Measurements from ENCODE around the gene STRADA. TPM values are rescaled to one million over a fixed set of nuclear protein-coding genes. Genes with fewer than 3 reads are reported as not detected.
A peak's percentile ranks its signal among the peaks of the same experiment; 100 is the strongest.

The STRADA gene
- polyA plus RNA-seq, 3 donors, result 12.5 to 51.9 (median 19.8) TPM

DNA sequence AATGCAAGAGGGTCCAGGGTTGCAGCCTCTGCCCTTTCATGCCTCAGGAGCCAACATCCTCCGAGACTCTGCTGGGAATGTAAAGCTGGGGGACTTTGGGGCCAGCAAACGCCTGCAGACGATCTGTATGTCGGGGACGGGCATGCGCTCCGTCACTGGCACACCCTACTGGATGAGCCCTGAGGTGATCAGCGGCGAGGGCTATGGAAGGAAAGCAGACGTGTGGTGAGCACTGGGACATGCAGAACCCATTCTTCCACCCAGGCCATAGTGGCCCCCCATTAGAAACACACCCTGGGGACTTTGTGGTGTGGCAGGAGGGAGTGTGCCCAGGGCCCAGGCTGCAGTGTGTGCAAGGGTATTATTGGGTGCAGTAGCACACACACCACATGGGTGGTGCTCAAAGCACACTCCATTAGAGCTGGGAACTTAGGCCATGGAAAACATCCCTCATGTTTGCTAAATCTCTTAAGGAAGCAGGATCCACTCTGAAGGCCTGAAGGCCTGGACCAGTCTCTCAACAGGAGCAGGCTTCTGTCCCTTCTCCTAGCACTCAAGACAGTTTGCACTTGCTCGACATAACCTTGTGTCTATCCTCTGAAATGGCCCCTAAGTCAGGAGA is 49.3 kb downstream of the STRADA start:
- peaks cover 29 to 38% of the 10 kb centered on the region in 2 donors for H3K4me1 ChIP-seq (ENCODE audit: control insufficient read depth in 1 of 2, insufficient read depth in 2 of 2, low read length in 2 of 2)
- H3K27me3 Mint-ChIP-seq (ENCODE audit: low read depth in 3 of 3), result peaks cover 0 to 4% (median under 1%) of the 10 kb centered on the region in 3 donors
- H3K4me2 ChIP-seq (replicated peaks; ENCODE audit: extremely low read depth, low read length, poor library complexity, severe bottlenecking), result no peak overlapping the region
- H3K27ac ChIP-seq (ENCODE audit: low read depth in 1 of 2, low read length in 2 of 2), result peak overlapping the region in 1 of 2 donors; percentile 85
- H3K4me1 Mint-ChIP-seq, result peaks cover 37% of the 10 kb centered on the region
- no peak overlapping the region for H2AFZ ChIP-seq (ENCODE audit: insufficient read depth, low read depth, low read length, poor library complexity, severe bottlenecking)
- H3K9me3 Mint-ChIP-seq, result no peaks in the 10 kb centered on the region
- H3K9ac ChIP-seq (ENCODE audit: insufficient read depth, low read length, poor library complexity, severe bottlenecking), result no peak overlapping the region
- 95% methylated on average over 7 of the region's 11 CpGs for WGBS (ENCODE audit: insufficient coverage)
- peaks cover 100% of the 10 kb centered on the region for H4K20me1 ChIP-seq (ENCODE audit: insufficient read depth, low read length)
- no peaks in the 10 kb centered on the region for H3K9me3 ChIP-seq (replicated peaks in 1 of 2; ENCODE audit: control insufficient read depth in 1 of 2, insufficient read depth in 1 of 2, low read length in 2 of 2)
- peak overlapping the region in 3 of 7 donors; percentile 39 to 73 (median 48) for H3K27ac Mint-ChIP-seq
- peaks cover 83 to 97% of the 10 kb centered on the region in 2 donors for H3K36me3 Mint-ChIP-seq
- intact Hi-C loops (cut with micrococcal nuclease), result loop anchor here in 1 of 2 donors (10.0 kb wide), 1 partner anchor 138 kb away; the partner anchor contains the start of gene DCAF7
- TF ChIP-seq, protein P1, sequence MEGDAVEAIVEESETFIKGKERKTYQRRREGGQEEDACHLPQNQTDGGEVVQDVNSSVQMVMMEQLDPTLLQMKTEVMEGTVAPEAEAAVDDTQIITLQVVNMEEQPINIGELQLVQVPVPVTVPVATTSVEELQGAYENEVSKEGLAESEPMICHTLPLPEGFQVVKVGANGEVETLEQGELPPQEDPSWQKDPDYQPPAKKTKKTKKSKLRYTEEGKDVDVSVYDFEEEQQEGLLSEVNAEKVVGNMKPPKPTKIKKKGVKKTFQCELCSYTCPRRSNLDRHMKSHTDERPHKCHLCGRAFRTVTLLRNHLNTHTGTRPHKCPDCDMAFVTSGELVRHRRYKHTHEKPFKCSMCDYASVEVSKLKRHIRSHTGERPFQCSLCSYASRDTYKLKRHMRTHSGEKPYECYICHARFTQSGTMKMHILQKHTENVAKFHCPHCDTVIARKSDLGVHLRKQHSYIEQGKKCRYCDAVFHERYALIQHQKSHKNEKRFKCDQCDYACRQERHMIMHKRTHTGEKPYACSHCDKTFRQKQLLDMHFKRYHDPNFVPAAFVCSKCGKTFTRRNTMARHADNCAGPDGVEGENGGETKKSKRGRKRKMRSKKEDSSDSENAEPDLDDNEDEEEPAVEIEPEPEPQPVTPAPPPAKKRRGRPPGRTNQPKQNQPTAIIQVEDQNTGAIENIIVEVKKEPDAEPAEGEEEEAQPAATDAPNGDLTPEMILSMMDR (IDR thresholded peaks at IDR 0.05), result no peak
- no peaks in the 10 kb centered on the region for H3K27me3 ChIP-seq (ENCODE audit: control insufficient read depth in 2 of 2, insufficient read depth in 2 of 2, low read length in 2 of 2)
- DNase-seq, result no peak
- no peak overlapping the region for H3K4me3 Mint-ChIP-seq
- H3K79me2 ChIP-seq (ENCODE audit: insufficient read depth, low read length), result peaks cover 7% of the 10 kb centered on the region
- H3K4me3 ChIP-seq (replicated peaks in 1 of 3; ENCODE audit: low read depth in 2 of 3, low read length in 3 of 3), result no peak overlapping the region
- H3K36me3 ChIP-seq (replicated peaks in 1 of 2; ENCODE audit: control insufficient read depth in 1 of 2, insufficient read depth in 2 of 2, low read length in 2 of 2), result peaks cover 90 to 100% of the 10 kb centered on the region in 2 donors

GRCh38 chr17:63689479-63689878 is 52.1 kb downstream of the STRADA start:
- H3K9me3 ChIP-seq (replicated peaks in 1 of 2; ENCODE audit: control insufficient read depth in 1 of 2, insufficient read depth in 1 of 2, low read length in 2 of 2), result no peaks in the 10 kb centered on the region
- peaks cover 2% of the 10 kb centered on the region for H3K79me2 ChIP-seq (ENCODE audit: insufficient read depth, low read length)
- intact Hi-C loops (cut with micrococcal nuclease), result no loop called here
- Mint-ChIP-seq H3K36me3 (peaks cover 87 to 100% of the 10 kb centered on the region in 2 donors), H3K9me3 (no peaks in the 10 kb centered on the region), H3K4me1 (peaks cover 9% of the 10 kb centered on the region), H3K27me3 (ENCODE audit: low read depth in 3 of 3) (peaks cover 0 to 3% (median 2%) of the 10 kb centered on the region in 3 donors), H3K4me3 (no peak overlapping the region), H3K27ac (peak overlapping the region in 1 of 7 donors; percentile 79)
- H3K9ac ChIP-seq (ENCODE audit: insufficient read depth, low read length, poor library complexity, severe bottlenecking), result no peak overlapping the region
- H2AFZ ChIP-seq (ENCODE audit: insufficient read depth, low read depth, low read length, poor library complexity, severe bottlenecking), result no peak overlapping the region
- no peak overlapping the region for H3K4me3 ChIP-seq (replicated peaks in 1 of 3; ENCODE audit: low read depth in 2 of 3, low read length in 3 of 3)
- peaks cover 100% of the 10 kb centered on the region for H4K20me1 ChIP-seq (ENCODE audit: insufficient read depth, low read length)
- TF ChIP-seq, protein P1 (IDR thresholded peaks at IDR 0.05), result no peak
- H3K27me3 ChIP-seq (ENCODE audit: control insufficient read depth in 2 of 2, insufficient read depth in 2 of 2, low read length in 2 of 2), result no peaks in the 10 kb centered on the region
- no peak overlapping the region for H3K27ac ChIP-seq (ENCODE audit: low read depth in 1 of 2, low read length in 2 of 2)
- H3K36me3 ChIP-seq (replicated peaks in 1 of 2; ENCODE audit: control insufficient read depth in 1 of 2, insufficient read depth in 2 of 2, low read length in 2 of 2), result peaks cover 95 to 99% of the 10 kb centered on the region in 2 donors
- DNase-seq, result no peak
- H3K4me1 ChIP-seq (ENCODE audit: control insufficient read depth in 1 of 2, insufficient read depth in 2 of 2, low read length in 2 of 2), result peaks cover 1 to 9% of the 10 kb centered on the region in 2 donors
- WGBS (ENCODE audit: insufficient coverage), result 97% methylated on average over 14 of the region's 14 CpGs
- no peak overlapping the region for H3K4me2 ChIP-seq (replicated peaks; ENCODE audit: extremely low read depth, low read length, poor library complexity, severe bottlenecking)
